Lower leg skin (tissue), 4 donors: ENCODE results near the gene TMEM134. TPM values are rescaled to one million over a fixed set of nuclear protein-coding genes. Genes with fewer than 3 reads are reported as not detected.

Source experiments
- DNase-seq, 2 donors: peaks; one replicate each; pipeline ENCODE4 v3.0.0-alpha.2; 2019; ENCODE audit warnings: low spot score in 2 of 2
- H3K4me3 ChIP-seq: fragments of 200-600 bp; sonication (generic); 2 replicates; pipeline ENCODE4 v1.5.1; 2017; ENCODE audit warnings: mild to moderate bottlenecking, low read depth; ENCODE audit not compliant: poor library complexity, severe bottlenecking
- POLR2A ChIP-seq, 2 donors: fragments of 450-650 bp; IDR thresholded peaks; one replicate each; pipeline ENCODE4 v1.6.1; 2016 to 2017; ENCODE audit warnings: antibody characterized with exemption in 2 of 2, mild to moderate bottlenecking in 1 of 2, moderate library complexity in 1 of 2
- WGBS, 2 donors: methylation state at CpG; one replicate each; pipeline ENCODE4 v1.1.5; 2018; 5-methylcytosine and 5-hydroxymethylcytosine counted together
- intact Hi-C: fragments of 100-400 bp; cut with DNase I; formaldehyde crosslinking; loops from one replicate; pipeline ENCODE4 v1.15.0; 2023; ENCODE audit warnings: low total_unique reads
- total RNA-seq, 4 donors: library from RNA; depleted of rRNA; stranded (reverse); fragments of >200 nt; gene quantifications; one replicate each; pipeline ENCODE4 v1.1.0, GENCODE V29; 2016
- TF ChIP-seq, protein P1 (sequence below), 3 donors: fragments of 450-650 bp; IDR thresholded peaks; one replicate each; pipeline ENCODE4 v1.5.1; 2016; ENCODE audit warnings: antibody characterized with exemption in 3 of 3, mild to moderate bottlenecking in 3 of 3, moderate library complexity in 2 of 3

The TMEM134 gene
- total RNA-seq, 4 donors from 2014 or later: 202 to 374 (median 252) TPM

DNA sequence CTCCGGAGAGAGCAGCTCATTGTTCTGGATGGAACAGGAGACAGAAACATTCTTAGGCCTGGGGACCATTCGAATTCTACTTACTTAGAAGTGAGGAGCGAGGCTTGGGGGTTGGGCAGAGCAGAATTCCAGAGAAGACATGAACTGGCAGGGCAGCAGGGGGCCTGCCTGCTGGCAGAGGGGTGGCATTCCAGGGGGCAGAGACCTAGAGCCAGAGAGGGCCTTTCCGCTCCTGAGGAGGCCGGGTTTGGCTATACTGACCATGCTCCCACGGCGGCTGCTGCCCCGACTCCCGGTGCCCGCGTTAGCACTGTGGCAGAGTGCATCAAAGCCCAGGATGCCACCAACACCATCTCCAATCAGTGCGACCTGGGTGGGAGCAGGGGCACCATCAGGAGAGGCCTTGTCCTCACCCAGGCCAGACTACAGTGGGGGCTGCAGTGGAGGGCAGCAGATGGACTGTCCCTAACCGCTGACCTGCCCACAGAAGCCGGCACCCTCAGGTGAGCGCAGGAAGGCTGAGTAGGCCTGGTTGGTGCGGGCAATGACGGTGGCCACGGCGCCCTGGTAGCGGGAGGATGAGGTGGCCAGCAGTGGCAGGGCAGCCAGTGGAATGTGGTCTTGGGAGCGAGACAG lies 28.7 kb upstream of the TMEM134 start:
- H3K4me3 ChIP-seq: no peak overlapping the region
- intact Hi-C loops: no loop called here
- DNase-seq: no peak
- WGBS, 2 donors: 95 to 97% methylated on average over 16 to 21 of the region's 21 CpGs
- TF ChIP-seq, protein P1, sequence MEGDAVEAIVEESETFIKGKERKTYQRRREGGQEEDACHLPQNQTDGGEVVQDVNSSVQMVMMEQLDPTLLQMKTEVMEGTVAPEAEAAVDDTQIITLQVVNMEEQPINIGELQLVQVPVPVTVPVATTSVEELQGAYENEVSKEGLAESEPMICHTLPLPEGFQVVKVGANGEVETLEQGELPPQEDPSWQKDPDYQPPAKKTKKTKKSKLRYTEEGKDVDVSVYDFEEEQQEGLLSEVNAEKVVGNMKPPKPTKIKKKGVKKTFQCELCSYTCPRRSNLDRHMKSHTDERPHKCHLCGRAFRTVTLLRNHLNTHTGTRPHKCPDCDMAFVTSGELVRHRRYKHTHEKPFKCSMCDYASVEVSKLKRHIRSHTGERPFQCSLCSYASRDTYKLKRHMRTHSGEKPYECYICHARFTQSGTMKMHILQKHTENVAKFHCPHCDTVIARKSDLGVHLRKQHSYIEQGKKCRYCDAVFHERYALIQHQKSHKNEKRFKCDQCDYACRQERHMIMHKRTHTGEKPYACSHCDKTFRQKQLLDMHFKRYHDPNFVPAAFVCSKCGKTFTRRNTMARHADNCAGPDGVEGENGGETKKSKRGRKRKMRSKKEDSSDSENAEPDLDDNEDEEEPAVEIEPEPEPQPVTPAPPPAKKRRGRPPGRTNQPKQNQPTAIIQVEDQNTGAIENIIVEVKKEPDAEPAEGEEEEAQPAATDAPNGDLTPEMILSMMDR (IDR thresholded peaks at IDR 0.05): no peak

DNA sequence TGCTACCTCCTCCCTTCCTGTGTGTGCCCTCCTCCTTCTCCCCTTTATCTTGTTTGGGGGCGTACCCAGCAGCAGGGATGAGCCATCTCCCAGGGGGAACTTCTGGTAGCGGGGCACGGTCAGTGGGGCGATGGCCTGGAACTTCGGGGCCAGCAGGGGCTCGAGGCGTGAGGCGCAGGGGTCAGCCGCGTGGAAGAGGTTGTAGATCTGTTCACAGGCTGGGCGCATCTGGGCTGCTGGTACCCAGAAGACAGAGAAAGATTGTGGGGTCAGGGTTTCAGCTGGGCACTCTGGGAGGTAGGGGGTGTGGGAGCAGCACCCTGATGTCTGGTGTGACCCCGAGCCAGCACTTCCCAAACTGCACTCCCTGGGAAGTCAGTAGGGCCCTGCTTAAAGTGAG lies 27.1 kb upstream of the TMEM134 start:
- no peak overlapping the region for H3K4me3 ChIP-seq
- DNase-seq: no peak
- 89 to 93% methylated on average over 12 of the region's 12 CpGs for WGBS, 2 donors
- TF ChIP-seq, protein P1 (IDR thresholded peaks at IDR 0.05): no peak
- TF ChIP-seq POLR2A (IDR thresholded peaks at IDR 0.05): no peak
- intact Hi-C loops: no loop called here

DNA sequence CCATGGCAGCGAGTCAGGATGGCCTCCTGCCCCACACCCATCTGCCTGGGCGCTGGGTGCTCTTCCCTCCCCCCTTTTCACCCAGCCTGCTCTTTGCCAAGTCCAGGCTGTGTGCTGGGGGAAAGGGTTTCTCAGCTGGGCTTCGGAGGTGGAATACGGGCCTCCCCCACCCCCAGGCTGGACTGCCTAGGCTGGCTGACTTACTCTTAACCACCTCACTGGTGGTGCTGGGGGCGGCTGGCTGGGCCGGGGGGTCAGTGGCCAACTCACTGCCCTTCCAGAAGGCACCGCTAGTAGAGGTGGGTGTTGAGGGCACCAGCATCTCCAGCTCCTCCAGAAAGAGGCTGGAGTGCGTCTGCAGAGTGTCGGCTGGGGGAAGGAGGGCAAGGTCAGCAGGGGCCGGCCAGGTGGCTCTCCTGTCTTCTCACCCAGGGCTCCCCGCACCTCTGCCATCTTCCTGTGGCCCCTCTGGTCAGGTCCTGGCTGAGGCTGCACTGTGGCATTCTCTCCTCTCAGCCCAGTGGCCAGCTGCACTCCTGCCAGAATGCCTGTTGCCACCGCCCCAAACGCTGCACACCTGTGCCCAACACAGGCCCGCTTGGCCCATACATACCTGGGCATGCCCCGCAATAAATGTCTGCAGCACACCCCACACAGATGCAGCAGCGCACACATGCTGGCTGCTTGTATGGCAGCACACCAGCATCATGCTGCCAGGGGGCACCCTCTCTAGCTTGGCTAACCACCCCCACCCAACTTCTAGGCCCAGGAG lies 26.4 kb upstream of the TMEM134 start:
- TF ChIP-seq POLR2A (IDR thresholded peaks at IDR 0.05): no peak
- TF ChIP-seq, protein P1 (IDR thresholded peaks at IDR 0.05): no peak
- intact Hi-C loops: no loop called here
- H3K4me3 ChIP-seq: no peak overlapping the region
- WGBS, 2 donors: 92% methylated on average over 10 to 16 of the region's 16 CpGs
- peak in 1 of 2 donors; percentile 84 for DNase-seq

DNA sequence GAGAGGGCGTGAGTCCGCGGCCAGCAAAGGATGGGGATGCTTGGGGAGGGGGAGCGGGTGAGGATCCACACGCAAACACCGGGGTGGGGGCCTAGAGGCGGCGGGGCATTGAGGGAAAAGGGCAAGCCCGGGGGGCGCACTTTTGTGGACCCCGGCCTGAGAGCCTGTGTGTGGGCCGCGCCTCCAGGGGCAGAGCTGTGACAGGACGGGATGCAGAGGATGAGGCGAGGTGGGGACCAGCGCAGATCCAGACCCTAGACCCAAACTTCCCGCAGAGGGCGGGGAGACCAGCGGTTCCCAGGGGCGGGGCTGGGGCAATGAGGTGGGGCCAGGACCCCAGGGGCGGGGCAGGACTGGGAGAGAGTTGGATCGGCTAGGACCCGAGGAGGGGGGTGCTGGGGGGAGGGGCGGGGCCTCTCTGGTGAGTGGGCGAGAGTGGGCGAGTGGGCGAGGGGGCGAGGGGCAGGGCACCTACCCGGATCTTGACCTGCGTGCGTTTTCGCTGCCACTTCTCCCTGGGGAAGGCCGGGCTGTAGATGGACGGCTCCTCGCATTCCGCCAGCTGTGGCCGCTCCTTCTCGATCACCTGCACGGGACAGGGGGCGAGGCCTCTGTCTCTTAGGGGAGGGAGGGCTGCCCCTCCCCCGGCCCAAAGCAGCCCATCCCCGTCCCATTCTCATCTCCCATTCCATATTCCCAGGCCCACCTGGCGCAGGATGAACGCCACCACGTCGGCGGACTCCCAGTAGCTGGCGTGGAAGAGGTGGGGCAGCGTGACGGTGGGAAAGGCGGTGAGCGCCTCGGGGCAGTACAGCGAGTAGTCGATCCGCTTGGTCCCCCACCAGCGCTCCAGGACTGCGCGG lies 25.6 kb upstream of the TMEM134 start:
- TF ChIP-seq POLR2A (IDR thresholded peaks at IDR 0.05): no peak
- TF ChIP-seq, protein P1 (IDR thresholded peaks at IDR 0.05): no peak
- intact Hi-C loops: no loop called here
- no peak overlapping the region for H3K4me3 ChIP-seq
- WGBS, 2 donors: 90 to 91% methylated on average over 58 to 59 of the region's 59 CpGs
- DNase-seq: peak in 1 of 2 donors; percentile 84

DNA sequence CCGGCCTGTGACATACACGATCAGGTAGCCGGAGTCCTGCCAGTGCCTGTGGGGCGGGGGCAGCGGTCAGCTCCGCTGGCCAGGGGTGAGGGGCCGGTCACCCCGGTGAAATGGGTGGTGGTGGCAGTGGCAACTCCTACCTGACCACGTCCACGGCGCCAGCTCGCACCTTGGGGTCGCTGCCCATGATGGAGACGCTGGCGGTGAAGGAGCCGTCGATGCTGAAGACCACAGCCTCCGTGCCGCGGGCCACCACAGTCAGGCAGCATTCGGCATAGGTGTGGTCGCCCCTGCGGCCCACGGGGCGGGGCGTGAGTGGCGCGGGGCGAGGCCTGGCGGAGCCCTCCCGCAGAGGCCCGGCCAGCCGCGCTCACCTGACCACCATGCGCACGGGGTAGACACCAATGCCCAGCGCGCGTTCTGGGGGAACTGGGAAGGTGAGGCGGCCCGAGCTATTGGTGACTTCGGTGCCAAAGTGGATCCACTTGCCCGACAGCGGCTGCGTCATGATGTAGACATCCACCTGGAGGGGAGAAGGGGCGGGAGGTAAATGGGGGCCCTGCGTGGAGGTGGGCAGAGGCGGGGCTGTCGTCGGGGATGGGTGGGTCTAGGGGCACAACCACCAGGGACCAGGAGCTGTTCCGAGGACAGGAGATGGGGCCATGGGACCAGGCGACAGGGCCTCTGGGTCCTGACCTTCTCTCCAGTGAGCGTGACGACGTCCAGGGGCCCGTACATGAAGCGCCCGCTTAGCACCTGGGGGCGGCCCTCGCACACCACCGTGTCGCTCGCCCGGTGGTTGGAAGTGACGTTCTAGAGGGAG lies 24.7 kb upstream of the TMEM134 start:
- peak in 1 of 2 donors; percentile 84 for DNase-seq

More for the DNA sequence above, 24.7 kb upstream of the TMEM134 start:
- TF ChIP-seq POLR2A (IDR thresholded peaks at IDR 0.05): no peak
- TF ChIP-seq, protein P1 (IDR thresholded peaks at IDR 0.05): no peak
- intact Hi-C loops: no loop called here
- H3K4me3 ChIP-seq: no peak overlapping the region
- 94 to 96% methylated on average over 46 to 65 of the region's 65 CpGs for WGBS, 2 donors
